PC-9 (cell line): ENCODE results near the gene RNF166. TPM values are rescaled to one million over a fixed set of nuclear protein-coding genes. Genes with fewer than 3 reads are reported as not detected.

Experiments
- BruUV-seq: library from RNA; stranded (reverse); fragments of 400-500 nt; replicated peaks from 2 replicates; lab custom pipeline; 2021; lab: Mats Ljungman, UMichigan
- CTCF ChIA-PET: fragments of 300-600 bp; sonication (Branson Sonifier 250); formaldehyde crosslinking; loops from one replicate; lab custom pipeline; 2022; ENCODE audit warnings: antibody characterized with exemption; lab: Charles Lee
- POLR2A ChIA-PET: fragments of 300-600 bp; sonication (Branson Sonifier 250); formaldehyde crosslinking; loops from one replicate; lab custom pipeline; 2022; ENCODE audit warnings: antibody characterized with exemption; ENCODE audit not compliant: unreplicated experiment; lab: Charles Lee
- DNase-seq, 2 experiments: peaks; one replicate each; pipeline versions ENCODE4 v3.0.0 to v3.0.0-alpha.2; 2015 to 2022; ENCODE audit warnings: mixed read lengths in 1 of 2
- H2AFZ ChIP-seq: fragments of 200-600 bp; sonication (generic); 2 replicates; pipeline ENCODE4 v1.8.1; 2017; ENCODE audit warnings: antibody characterized with exemption
- H3F3A ChIP-seq: fragments of 200-600 bp; sonication (generic); 2 replicates; pipeline ENCODE4 v1.8.1; 2017; ENCODE audit warnings: antibody characterized with exemption, mild to moderate bottlenecking, low read depth; ENCODE audit not compliant: insufficient read depth
- H3K27ac ChIP-seq: fragments of 200-600 bp; sonication (generic); 2 replicates; pipeline ENCODE4 v1.6.1; 2016; ENCODE audit warnings: mixed run types
- H3K27me3 ChIP-seq: fragments of 200-600 bp; sonication (generic); 2 replicates; pipeline ENCODE4 v1.6.1; 2016; ENCODE audit warnings: low read depth, mixed run types; ENCODE audit not compliant: insufficient read depth
- H3K36me3 ChIP-seq: fragments of 200-600 bp; sonication (generic); 2 replicates; pipeline ENCODE4 v1.6.1; 2016; ENCODE audit warnings: low read depth, mixed run types
- H3K4me1 ChIP-seq: fragments of 200-600 bp; sonication (generic); replicated peaks from 2 replicates; pipeline ENCODE4 v1.6.1; 2016; ENCODE audit warnings: mixed run types; ENCODE audit not compliant: insufficient read depth
- H3K4me2 ChIP-seq: fragments of 200-600 bp; sonication (generic); 2 replicates; pipeline ENCODE4 v1.6.1; 2017; ENCODE audit warnings: mixed run types
- H3K4me3 ChIP-seq: fragments of 200-600 bp; sonication (generic); 2 replicates; pipeline ENCODE4 v1.6.1; 2016; ENCODE audit warnings: mixed run types
- H3K79me2 ChIP-seq: fragments of 200-600 bp; sonication (generic); 2 replicates; pipeline ENCODE4 v1.6.1; 2017; ENCODE audit warnings: low read depth, mixed run types
- H3K9me2 ChIP-seq: fragments of 200-600 bp; sonication (generic); 2 replicates; pipeline ENCODE4 v1.8.1; 2017; ENCODE audit warnings: mild to moderate bottlenecking; ENCODE audit not compliant: insufficient read depth
- H3K9me3 ChIP-seq: fragments of 200-600 bp; sonication (generic); 2 replicates; pipeline ENCODE4 v1.8.1; 2016; ENCODE audit warnings: low read depth; ENCODE audit not compliant: insufficient read depth
- H4K20me1 ChIP-seq: fragments of 200-600 bp; sonication (generic); 2 replicates; pipeline ENCODE4 v1.8.1; 2017; ENCODE audit not compliant: insufficient read depth
- EZH2 ChIP-seq: fragments of 200-600 bp; sonication (generic); IDR thresholded peaks from 2 replicates; pipeline ENCODE4 v1.8.0; 2017; ENCODE audit warnings: antibody characterized with exemption, low read depth
- intact Hi-C: fragments of 100-400 bp; cut with micrococcal nuclease; formaldehyde crosslinking; loops from one replicate; pipeline ENCODE4 v1.10.0; 2022; ENCODE audit not compliant: unreplicated experiment
- total RNA-seq: library from RNA; stranded (reverse); gene quantifications from 2 replicates; pipeline ENCODE4 v1.2.3, GENCODE V29; 2021
- TF ChIP-seq, protein P1 (sequence below): fragments of 200-600 bp; sonication (generic); conservative IDR thresholded peaks from 2 replicates; pipeline ENCODE4 v1.6.1; 2017; ENCODE audit warnings: mixed run types, antibody characterized with exemption, mild to moderate bottlenecking, moderate library complexity

Gene RNF166
- total RNA-seq, 1 experiment from 2014 or later = 29.4 TPM

DNA sequence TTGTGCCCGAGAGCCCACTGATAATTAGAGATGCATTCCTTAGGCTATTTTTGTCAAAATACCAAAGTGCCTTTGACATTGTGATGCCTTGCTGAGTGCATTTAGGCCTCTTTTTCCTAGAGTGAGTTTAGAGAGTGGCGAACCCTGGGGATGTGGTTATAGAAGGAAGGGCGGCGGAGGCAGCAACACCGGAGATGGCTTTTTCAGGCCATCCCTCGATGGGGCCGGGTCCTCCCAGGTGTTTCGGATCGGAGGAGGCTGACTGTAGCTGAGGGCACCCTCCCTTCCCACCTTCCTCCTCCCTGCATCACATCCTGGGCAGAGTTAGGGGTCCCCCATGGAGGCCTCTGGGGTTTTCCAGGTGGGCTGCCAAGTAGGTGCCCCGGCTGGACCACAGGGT lies 13.3 kb downstream of the RNF166 start:
- POLR2A ChIA-PET = no interaction called here
- Histone ChIP-seq H3K9me3 (no peaks in the 10 kb centered on the region), H3K36me3 (no peaks in the 10 kb centered on the region), H3F3A (no peaks in the 10 kb centered on the region), H3K27me3 (no peaks in the 10 kb centered on the region), H2AFZ (no peak overlapping the region), H3K79me2 (no peaks in the 10 kb centered on the region), H3K9me2 (no peaks in the 10 kb centered on the region), H3K27ac (no peak overlapping the region), H3K4me3 (no peak overlapping the region), H4K20me1 (no peaks in the 10 kb centered on the region), H3K4me1 (peaks cover 9% of the 10 kb centered on the region), H3K4me2 (no peak overlapping the region)
- BruUV-seq = no TSS peak
- CTCF ChIA-PET = no interaction called here
- intact Hi-C loops = no loop called here
- DNase-seq = no peak
- TF ChIP-seq, protein P1, sequence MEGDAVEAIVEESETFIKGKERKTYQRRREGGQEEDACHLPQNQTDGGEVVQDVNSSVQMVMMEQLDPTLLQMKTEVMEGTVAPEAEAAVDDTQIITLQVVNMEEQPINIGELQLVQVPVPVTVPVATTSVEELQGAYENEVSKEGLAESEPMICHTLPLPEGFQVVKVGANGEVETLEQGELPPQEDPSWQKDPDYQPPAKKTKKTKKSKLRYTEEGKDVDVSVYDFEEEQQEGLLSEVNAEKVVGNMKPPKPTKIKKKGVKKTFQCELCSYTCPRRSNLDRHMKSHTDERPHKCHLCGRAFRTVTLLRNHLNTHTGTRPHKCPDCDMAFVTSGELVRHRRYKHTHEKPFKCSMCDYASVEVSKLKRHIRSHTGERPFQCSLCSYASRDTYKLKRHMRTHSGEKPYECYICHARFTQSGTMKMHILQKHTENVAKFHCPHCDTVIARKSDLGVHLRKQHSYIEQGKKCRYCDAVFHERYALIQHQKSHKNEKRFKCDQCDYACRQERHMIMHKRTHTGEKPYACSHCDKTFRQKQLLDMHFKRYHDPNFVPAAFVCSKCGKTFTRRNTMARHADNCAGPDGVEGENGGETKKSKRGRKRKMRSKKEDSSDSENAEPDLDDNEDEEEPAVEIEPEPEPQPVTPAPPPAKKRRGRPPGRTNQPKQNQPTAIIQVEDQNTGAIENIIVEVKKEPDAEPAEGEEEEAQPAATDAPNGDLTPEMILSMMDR = no peak
- no peak for TF ChIP-seq EZH2

DNA sequence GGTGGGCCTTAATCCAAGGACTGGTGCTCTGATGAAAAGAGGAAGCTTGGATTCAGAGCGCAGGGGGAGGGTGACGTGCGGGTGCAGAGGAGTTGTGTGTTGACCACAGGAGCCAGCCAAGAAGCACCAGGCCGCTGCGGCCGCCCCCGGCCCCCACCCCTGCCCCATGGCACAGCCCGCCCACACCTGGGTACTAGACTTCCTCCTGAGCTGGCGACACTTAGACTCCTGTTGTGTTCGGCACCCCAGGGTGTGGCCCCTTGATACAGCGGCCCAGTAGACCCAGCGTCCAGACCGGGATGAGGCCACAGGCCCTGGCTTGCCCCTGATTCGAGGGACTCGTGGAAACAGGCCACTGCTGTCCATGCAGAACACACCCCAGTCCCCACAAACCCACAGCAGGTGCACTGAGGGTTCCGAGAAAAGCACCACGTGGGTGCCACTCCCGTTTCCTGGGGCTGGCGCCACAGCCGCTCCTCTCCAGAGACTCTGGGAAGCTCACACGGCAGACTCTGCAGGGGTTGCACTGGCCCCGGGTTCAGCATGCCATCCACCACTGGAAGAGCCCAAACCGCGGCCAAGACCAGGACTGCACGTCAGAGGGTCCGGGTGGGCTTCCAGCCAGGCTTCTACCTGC lies 14.2 kb downstream of the RNF166 start:
- H3K27me3 ChIP-seq = no peaks in the 10 kb centered on the region
- H4K20me1 ChIP-seq = no peaks in the 10 kb centered on the region
- DNase-seq = no peak
- H3K9me2 ChIP-seq = no peaks in the 10 kb centered on the region
- no peak overlapping the region for H3K4me3 ChIP-seq
- H3K4me1 ChIP-seq = peaks cover 14% of the 10 kb centered on the region
- H3K9me3 ChIP-seq = no peaks in the 10 kb centered on the region
- TF ChIP-seq, protein P1 = no peak
- no peak for TF ChIP-seq EZH2
- no peak overlapping the region for H3K4me2 ChIP-seq
- ChIA-PET CTCF (no interaction called here), POLR2A (no interaction called here)
- no peaks in the 10 kb centered on the region for H3K36me3 ChIP-seq
- intact Hi-C loops = no loop called here
- BruUV-seq = no TSS peak
- H3F3A ChIP-seq = peaks cover 2% of the 10 kb centered on the region; the same call in 1 of the 2 replicates
- no peak overlapping the region for H2AFZ ChIP-seq
- no peaks in the 10 kb centered on the region for H3K79me2 ChIP-seq
- no peak overlapping the region for H3K27ac ChIP-seq

DNA sequence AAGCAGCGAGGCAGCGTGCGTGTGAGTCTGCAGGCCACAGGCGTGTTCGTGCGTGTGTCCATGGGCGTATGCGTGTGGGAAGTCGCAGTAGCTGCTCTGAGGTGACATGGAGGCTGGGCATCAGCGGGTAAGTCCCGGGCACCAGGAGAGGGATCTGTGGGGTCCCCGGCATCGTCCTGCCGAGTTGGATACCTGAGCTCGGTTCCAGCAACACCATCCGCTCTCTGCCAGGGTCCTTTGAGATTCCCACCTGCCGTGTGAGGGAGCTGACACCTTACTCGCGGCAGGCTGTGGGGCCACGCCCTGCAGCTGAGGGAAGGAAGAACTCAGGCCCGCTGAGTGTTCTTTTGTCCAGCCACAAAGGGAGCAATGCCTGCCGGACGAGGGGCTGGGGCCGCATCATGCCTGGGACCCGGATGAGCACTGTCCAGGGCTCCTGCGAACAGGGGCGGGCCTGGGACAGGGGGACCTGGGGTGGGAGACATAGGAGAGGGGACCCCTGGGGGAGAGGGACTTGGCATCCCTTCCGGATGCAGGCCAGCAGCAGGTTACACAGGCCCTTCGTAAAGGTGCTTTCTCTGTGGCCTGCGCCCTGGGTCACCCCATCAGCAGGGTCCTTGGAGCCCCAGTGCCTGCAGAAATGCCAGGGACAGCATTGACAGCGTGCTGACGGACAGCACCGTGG lies 14.9 kb downstream of the RNF166 start:
- Histone ChIP-seq H3K27ac (no peak overlapping the region), H3K79me2 (no peaks in the 10 kb centered on the region), H3K27me3 (no peaks in the 10 kb centered on the region), H3K9me3 (no peaks in the 10 kb centered on the region), H3K36me3 (no peaks in the 10 kb centered on the region), H3F3A (peaks cover 10% of the 10 kb centered on the region; the same call in 1 of the 2 replicates), H3K9me2 (no peaks in the 10 kb centered on the region), H3K4me2 (no peak overlapping the region), H4K20me1 (no peaks in the 10 kb centered on the region), H3K4me3 (no peak overlapping the region), H2AFZ (no peak overlapping the region), H3K4me1 (peaks cover 14% of the 10 kb centered on the region)
- CTCF ChIA-PET = no interaction called here
- POLR2A ChIA-PET = no interaction called here
- no TSS peak for BruUV-seq
- DNase-seq = no peak
- no peak for TF ChIP-seq EZH2
- TF ChIP-seq, protein P1 = no peak
- intact Hi-C loops = no loop called here
